Measurements from ENCODE around the gene TEN1. TPM values are rescaled to one million over a fixed set of nuclear protein-coding genes. Genes with fewer than 3 reads are reported as not detected.

The TEN1 gene
- total RNA-seq, 1 donor from 2014 or later, result 13.4 TPM

- H3K4me1 Mint-ChIP-seq (ENCODE audit: low read depth), result no peaks in the 10 kb centered on the region
- H3K36me3 Mint-ChIP-seq (ENCODE audit: low read depth), result no peaks in the 10 kb centered on the region
- intact Hi-C loops (cut with micrococcal nuclease), result no loop called here
- H3K27ac Mint-ChIP-seq, result no peak overlapping the region
- H3K27me3 Mint-ChIP-seq (ENCODE audit: low read depth), result no peaks in the 10 kb centered on the region
- H3K9me3 Mint-ChIP-seq, result no peaks in the 10 kb centered on the region
- no peak for DNase-seq (ENCODE audit: low spot score)
- no peak overlapping the region for H3K4me3 Mint-ChIP-seq (ENCODE audit: low read depth)
Observed at GRCh38 chr17:76003915-76004314, 24.9 kb downstream of the TEN1 start.

GRCh38 chr17:76004750-76005262, 25.8 kb downstream of the TEN1 start:
- H3K27ac Mint-ChIP-seq, result no peak overlapping the region

GRCh38 chr17:76005263-76006149, 26.5 kb downstream of the TEN1 start:
- H3K9me3 Mint-ChIP-seq, result no peaks in the 10 kb centered on the region
- H3K4me1 Mint-ChIP-seq (ENCODE audit: low read depth), result no peaks in the 10 kb centered on the region
- H3K36me3 Mint-ChIP-seq (ENCODE audit: low read depth), result no peaks in the 10 kb centered on the region
- no peaks in the 10 kb centered on the region for H3K27me3 Mint-ChIP-seq (ENCODE audit: low read depth)
- no peak overlapping the region for H3K4me3 Mint-ChIP-seq (ENCODE audit: low read depth)
- intact Hi-C loops (cut with micrococcal nuclease), result loop anchor here (1.0 kb wide), 1 partner anchor 100 kb away; no protein-coding TSS in a partner anchor
- no peak overlapping the region for H3K27ac Mint-ChIP-seq
- DNase-seq (ENCODE audit: low spot score), result peak; percentile 73

More at GRCh38 chr17:76004750-76005262, 25.8 kb downstream of the TEN1 start:
- no peaks in the 10 kb centered on the region for H3K4me1 Mint-ChIP-seq (ENCODE audit: low read depth)
- no peaks in the 10 kb centered on the region for H3K9me3 Mint-ChIP-seq
- no peak for DNase-seq (ENCODE audit: low spot score)
- intact Hi-C loops (cut with micrococcal nuclease), result loop anchor here (1.0 kb wide), 1 partner anchor 100 kb away; no protein-coding TSS in a partner anchor
- H3K4me3 Mint-ChIP-seq (ENCODE audit: low read depth), result no peak overlapping the region
- H3K27me3 Mint-ChIP-seq (ENCODE audit: low read depth), result no peaks in the 10 kb centered on the region
- no peaks in the 10 kb centered on the region for H3K36me3 Mint-ChIP-seq (ENCODE audit: low read depth)

GRCh38 chr17:76007131-76007849, 28.2 kb downstream of the TEN1 start:
- no peaks in the 10 kb centered on the region for H3K36me3 Mint-ChIP-seq (ENCODE audit: low read depth)
- H3K4me1 Mint-ChIP-seq (ENCODE audit: low read depth), result no peaks in the 10 kb centered on the region
- no peak overlapping the region for H3K4me3 Mint-ChIP-seq (ENCODE audit: low read depth)
- H3K9me3 Mint-ChIP-seq, result no peaks in the 10 kb centered on the region
- H3K27ac Mint-ChIP-seq, result no peak overlapping the region
- no peaks in the 10 kb centered on the region for H3K27me3 Mint-ChIP-seq (ENCODE audit: low read depth)
- DNase-seq (ENCODE audit: low spot score), result no peak
- intact Hi-C loops (cut with micrococcal nuclease), result no loop called here

- Mint-ChIP-seq H3K27me3 (ENCODE audit: low read depth) (no peaks in the 10 kb centered on the region), H3K27ac (no peak overlapping the region), H3K9me3 (no peaks in the 10 kb centered on the region), H3K36me3 (ENCODE audit: low read depth) (no peaks in the 10 kb centered on the region), H3K4me1 (ENCODE audit: low read depth) (no peaks in the 10 kb centered on the region), H3K4me3 (ENCODE audit: low read depth) (no peak overlapping the region)
- intact Hi-C loops (cut with micrococcal nuclease), result no loop called here
- DNase-seq (ENCODE audit: low spot score), result no peak
Observed at GRCh38 chr17:76007850-76008165, 28.8 kb downstream of the TEN1 start.

- Mint-ChIP-seq H3K27me3 (ENCODE audit: low read depth) (no peaks in the 10 kb centered on the region), H3K27ac (no peak overlapping the region), H3K36me3 (ENCODE audit: low read depth) (no peaks in the 10 kb centered on the region), H3K4me1 (ENCODE audit: low read depth) (no peaks in the 10 kb centered on the region), H3K4me3 (ENCODE audit: low read depth) (no peak overlapping the region), H3K9me3 (no peaks in the 10 kb centered on the region)
- no peak for DNase-seq (ENCODE audit: low spot score)
- intact Hi-C loops (cut with micrococcal nuclease), result no loop called here
Observed at GRCh38 chr17:76008208-76008607, 29.2 kb downstream of the TEN1 start.

- Mint-ChIP-seq H3K4me3 (ENCODE audit: low read depth) (no peak overlapping the region), H3K4me1 (ENCODE audit: low read depth) (no peaks in the 10 kb centered on the region), H3K27me3 (ENCODE audit: low read depth) (no peaks in the 10 kb centered on the region), H3K27ac (no peak overlapping the region), H3K9me3 (no peaks in the 10 kb centered on the region), H3K36me3 (ENCODE audit: low read depth) (no peaks in the 10 kb centered on the region)
- DNase-seq (ENCODE audit: low spot score), result no peak
- intact Hi-C loops (cut with micrococcal nuclease), result no loop called here
Observed at GRCh38 chr17:76008630-76009425, 29.8 kb downstream of the TEN1 start.

- Mint-ChIP-seq H3K36me3 (ENCODE audit: low read depth) (no peaks in the 10 kb centered on the region), H3K4me1 (ENCODE audit: low read depth) (no peaks in the 10 kb centered on the region), H3K27ac (no peak overlapping the region), H3K4me3 (ENCODE audit: low read depth) (no peak overlapping the region), H3K27me3 (ENCODE audit: low read depth) (no peaks in the 10 kb centered on the region), H3K9me3 (no peaks in the 10 kb centered on the region)
- intact Hi-C loops (cut with micrococcal nuclease), result no loop called here
- DNase-seq (ENCODE audit: low spot score), result no peak
Observed at GRCh38 chr17:76009447-76009846, 30.4 kb downstream of the TEN1 start.

GRCh38 chr17:76009969-76010661, 31.1 kb downstream of the TEN1 start:
- no peak overlapping the region for H3K27ac Mint-ChIP-seq
- intact Hi-C loops (cut with micrococcal nuclease), result no loop called here
- no peak for DNase-seq (ENCODE audit: low spot score)
- no peak overlapping the region for H3K4me3 Mint-ChIP-seq (ENCODE audit: low read depth)
- no peaks in the 10 kb centered on the region for H3K4me1 Mint-ChIP-seq (ENCODE audit: low read depth)
- no peaks in the 10 kb centered on the region for H3K36me3 Mint-ChIP-seq (ENCODE audit: low read depth)
- no peaks in the 10 kb centered on the region for H3K9me3 Mint-ChIP-seq
- no peaks in the 10 kb centered on the region for H3K27me3 Mint-ChIP-seq (ENCODE audit: low read depth)

- intact Hi-C loops (cut with micrococcal nuclease), result no loop called here
Observed at GRCh38 chr17:76011951-76012350, 32.9 kb downstream of the TEN1 start.

GRCh38 chr17:76013377-76013932, 34.4 kb downstream of the TEN1 start:
- H3K27ac Mint-ChIP-seq, result no peak overlapping the region
- no peaks in the 10 kb centered on the region for H3K36me3 Mint-ChIP-seq (ENCODE audit: low read depth)
- H3K4me3 Mint-ChIP-seq (ENCODE audit: low read depth), result no peak overlapping the region
- H3K27me3 Mint-ChIP-seq (ENCODE audit: low read depth), result no peaks in the 10 kb centered on the region
- H3K4me1 Mint-ChIP-seq (ENCODE audit: low read depth), result no peaks in the 10 kb centered on the region
- H3K9me3 Mint-ChIP-seq, result no peaks in the 10 kb centered on the region
- no peak for DNase-seq (ENCODE audit: low spot score)
- intact Hi-C loops (cut with micrococcal nuclease), result no loop called here

More at GRCh38 chr17:76011951-76012350, 32.9 kb downstream of the TEN1 start:
- H3K36me3 Mint-ChIP-seq (ENCODE audit: low read depth), result no peaks in the 10 kb centered on the region
- no peak for DNase-seq (ENCODE audit: low spot score)
- H3K27ac Mint-ChIP-seq, result no peak overlapping the region
- no peaks in the 10 kb centered on the region for H3K9me3 Mint-ChIP-seq
- H3K27me3 Mint-ChIP-seq (ENCODE audit: low read depth), result no peaks in the 10 kb centered on the region
- no peaks in the 10 kb centered on the region for H3K4me1 Mint-ChIP-seq (ENCODE audit: low read depth)
- H3K4me3 Mint-ChIP-seq (ENCODE audit: low read depth), result no peak overlapping the region

Data from activated T-helper 2 cell treated with anti-CD3 and anti-CD28 coated beads, Interferon-gamma antibody, Interleukin-2, Interleukin-4, amounts not matched to agents 10 μg/mL and 5 μg/mL and 100 μg/mL, durations not matched to agents 14 hours and 24 hours and 36 hours (primary cell).